GM23338 (cell line): Measurements from ENCODE around the gene NKAIN2. TPM values are rescaled to one million over a fixed set of nuclear protein-coding genes. Genes with fewer than 3 reads are reported as not detected.

Experiments
- ATAC-seq: fragments of 200-7000 bp; cut with Tn5 transposase; 3 replicates; pipeline ENCODE4 v1.9.1; 2020
- DNase-seq: peaks from one replicate; pipeline ENCODE4 v3.0.0-alpha.2; 2015; ENCODE audit warnings: low spot score
- H2AFZ ChIP-seq: fragments of 200-600 bp; sonication (generic); 2 replicates; pipeline ENCODE4 v1.8.0; 2016; ENCODE audit warnings: antibody characterized with exemption, mild to moderate bottlenecking, moderate library complexity
- H3F3A ChIP-seq: fragments of 200-600 bp; sonication (generic); replicated peaks from 2 replicates; pipeline ENCODE4 v1.8.0; 2017; ENCODE audit warnings: antibody characterized with exemption, mixed run types, low read depth
- H3K27ac ChIP-seq: fragments of 200-600 bp; sonication (generic); 2 replicates; pipeline ENCODE4 v1.6.1; 2016; ENCODE audit warnings: low read depth
- H3K27me3 ChIP-seq: fragments of 200-600 bp; sonication (generic); 2 replicates; pipeline ENCODE4 v1.8.0; 2016; ENCODE audit warnings: mild to moderate bottlenecking, mixed run types, moderate library complexity; ENCODE audit not compliant: insufficient read depth
- H3K36me3 ChIP-seq: fragments of 200-600 bp; sonication (generic); 2 replicates; pipeline ENCODE4 v1.8.0; 2016; ENCODE audit warnings: mild to moderate bottlenecking; ENCODE audit not compliant: insufficient read depth
- H3K4me1 ChIP-seq: fragments of 200-600 bp; sonication (generic); 2 replicates; pipeline ENCODE4 v1.8.0; 2016; ENCODE audit warnings: mild to moderate bottlenecking, moderate library complexity; ENCODE audit not compliant: insufficient read depth
- H3K4me2 ChIP-seq: fragments of 200-600 bp; sonication (generic); 2 replicates; pipeline ENCODE4 v1.7.1; 2017; ENCODE audit warnings: mixed run types
- H3K4me3 ChIP-seq: fragments of 200-600 bp; sonication (generic); 2 replicates; pipeline ENCODE4 v1.6.1; 2016; ENCODE audit warnings: mixed run types
- H3K79me2 ChIP-seq: fragments of 200-600 bp; sonication (generic); replicated peaks from 2 replicates; pipeline ENCODE4 v1.8.0; 2017; ENCODE audit warnings: mild to moderate bottlenecking; ENCODE audit not compliant: insufficient read depth
- H3K9me2 ChIP-seq: fragments of 200-600 bp; sonication (generic); 2 replicates; pipeline ENCODE4 v1.8.0; 2017; ENCODE audit not compliant: insufficient read depth
- H4K20me1 ChIP-seq: fragments of 200-600 bp; sonication (generic); replicated peaks from 2 replicates; pipeline ENCODE4 v1.8.0; 2017; ENCODE audit warnings: mild to moderate bottlenecking; ENCODE audit not compliant: insufficient read depth
- H3K27ac Mint-ChIP-seq: 2 replicates; pipeline ENCODE4 v1.8.0; 2020; ENCODE audit warnings: inconsistent platforms, mild to moderate bottlenecking, moderate library complexity, mixed read lengths
- H3K27me3 Mint-ChIP-seq: 3 replicates; pipeline ENCODE4 v1.8.0; 2022; ENCODE audit warnings: low read depth, mild to moderate bottlenecking, moderate library complexity, mixed read lengths, inconsistent platforms; ENCODE audit not compliant: insufficient read depth, poor library complexity
- H3K36me3 Mint-ChIP-seq: 3 replicates; pipeline ENCODE4 v1.8.0; 2021; ENCODE audit warnings: low read depth, mild to moderate bottlenecking, inconsistent platforms, moderate library complexity, mixed read lengths
- H3K4me1 Mint-ChIP-seq: 3 replicates; pipeline ENCODE4 v1.8.0; 2020; ENCODE audit warnings: mild to moderate bottlenecking, inconsistent platforms, mixed read lengths
- H3K4me3 Mint-ChIP-seq: 3 replicates; pipeline ENCODE4 v1.8.0; 2021; ENCODE audit warnings: moderate library complexity, mild to moderate bottlenecking, inconsistent platforms, mixed read lengths
- H3K9me3 Mint-ChIP-seq: 3 replicates; pipeline ENCODE4 v1.8.0; 2020; ENCODE audit warnings: moderate library complexity, mild to moderate bottlenecking, inconsistent platforms, mixed read lengths
- EZH2 ChIP-seq: fragments of 200-600 bp; sonication (generic); IDR thresholded peaks from one replicate; pipeline ENCODE4 v1.8.0; 2017; ENCODE audit warnings: antibody characterized with exemption, mild to moderate bottlenecking, low read depth; ENCODE audit not compliant: unreplicated experiment
- EZH2phosphoT487 ChIP-seq: fragments of 200-600 bp; sonication (generic); IDR thresholded peaks from one replicate; pipeline ENCODE4 v1.8.1; 2018; ENCODE audit warnings: antibody characterized with exemption; ENCODE audit not compliant: unreplicated experiment
- POLR2AphosphoS5 ChIP-seq: IDR thresholded peaks from 2 replicates; pipeline ENCODE4 v1.6.1; 2016; ENCODE audit warnings: antibody characterized with exemption, low read depth
- REST ChIP-seq: IDR thresholded peaks from one replicate; pipeline ENCODE4 v1.6.1; 2018; ENCODE audit warnings: antibody characterized with exemption; ENCODE audit not compliant: unreplicated experiment
- STAT1 ChIP-seq: IDR thresholded peaks from one replicate; pipeline ENCODE4 v1.6.1; 2016; ENCODE audit warnings: antibody characterized with exemption; ENCODE audit not compliant: unreplicated experiment
- ZNF331 ChIP-seq: fragments of 250-450 bp; sonication (Bioruptor Pico); IDR thresholded peaks from 2 replicates; pipeline ENCODE4 v1.5.0; 2020; ENCODE audit warnings: low read depth, mild to moderate bottlenecking, moderate library complexity
- ZNF462 ChIP-seq: fragments of 250-450 bp; sonication (Bioruptor Pico); IDR thresholded peaks from 2 replicates; pipeline ENCODE4 v1.5.0; 2020; ENCODE audit warnings: mild to moderate bottlenecking, moderate library complexity
- polyA plus RNA-seq: library from polyadenylated mRNA; unstranded; fragments of >200 nt; fragmentation: Nextera tagmentation; extraction: Ambion mirVana; gene quantifications from 2 replicates; pipeline ENCODE4 v1.2.1, GENCODE V29; 2016
- total RNA-seq: library from RNA; depleted of rRNA; stranded (reverse); fragments of >200 nt; shearing (Covaris generic); gene quantifications from 2 replicates; pipeline ENCODE4 v1.2.3, GENCODE V29; 2014
- TF ChIP-seq, protein P1 (sequence below), 2 experiments: fragments of 200-600 bp in 1 of 2; sonication (generic) in 1 of 2; conservative IDR thresholded peaks; 2 replicates each; pipeline versions ENCODE4 v1.5.1 to v1.6.1; 2016 to 2017; ENCODE audit warnings: antibody characterized with exemption in 2 of 2, low read depth in 2 of 2, mild to moderate bottlenecking in 2 of 2, moderate library complexity in 1 of 2
- TF ChIP-seq, protein P2 (sequence below): IDR thresholded peaks from 2 replicates; pipeline ENCODE4 v1.6.1; 2016; ENCODE audit warnings: antibody characterized with exemption

NKAIN2 gene
- total and polyA plus RNA-seq, 2 experiments from 2014 or later: 0.39 to 1.1 TPM

- Histone ChIP-seq H3K4me2 (no peak overlapping the region), H2AFZ (no peak overlapping the region), H3K4me3 (no peak overlapping the region), H3K27me3 (no peaks in the 10 kb centered on the region), H3K9me2 (no peaks in the 10 kb centered on the region), H4K20me1 (no peaks in the 10 kb centered on the region), H3K27ac (no peak overlapping the region), H3K79me2 (no peaks in the 10 kb centered on the region), H3F3A (no peaks in the 10 kb centered on the region), H3K4me1 (no peaks in the 10 kb centered on the region; the same call in none of the 2 replicates), H3K36me3 (no peaks in the 10 kb centered on the region)
- H3K4me3 Mint-ChIP-seq: no peak overlapping the region
- H3K36me3 Mint-ChIP-seq: no peaks in the 10 kb centered on the region
- H3K9me3 Mint-ChIP-seq: no peaks in the 10 kb centered on the region
- H3K27ac Mint-ChIP-seq: no peak overlapping the region; the same call in 1 of the 2 replicates
- ATAC-seq (no peak), DNase-seq (no peak)
- TF ChIP-seq, protein P1, sequence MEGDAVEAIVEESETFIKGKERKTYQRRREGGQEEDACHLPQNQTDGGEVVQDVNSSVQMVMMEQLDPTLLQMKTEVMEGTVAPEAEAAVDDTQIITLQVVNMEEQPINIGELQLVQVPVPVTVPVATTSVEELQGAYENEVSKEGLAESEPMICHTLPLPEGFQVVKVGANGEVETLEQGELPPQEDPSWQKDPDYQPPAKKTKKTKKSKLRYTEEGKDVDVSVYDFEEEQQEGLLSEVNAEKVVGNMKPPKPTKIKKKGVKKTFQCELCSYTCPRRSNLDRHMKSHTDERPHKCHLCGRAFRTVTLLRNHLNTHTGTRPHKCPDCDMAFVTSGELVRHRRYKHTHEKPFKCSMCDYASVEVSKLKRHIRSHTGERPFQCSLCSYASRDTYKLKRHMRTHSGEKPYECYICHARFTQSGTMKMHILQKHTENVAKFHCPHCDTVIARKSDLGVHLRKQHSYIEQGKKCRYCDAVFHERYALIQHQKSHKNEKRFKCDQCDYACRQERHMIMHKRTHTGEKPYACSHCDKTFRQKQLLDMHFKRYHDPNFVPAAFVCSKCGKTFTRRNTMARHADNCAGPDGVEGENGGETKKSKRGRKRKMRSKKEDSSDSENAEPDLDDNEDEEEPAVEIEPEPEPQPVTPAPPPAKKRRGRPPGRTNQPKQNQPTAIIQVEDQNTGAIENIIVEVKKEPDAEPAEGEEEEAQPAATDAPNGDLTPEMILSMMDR (conservative IDR thresholded peaks at IDR 0.05; ENCODE audit: low read depth in 2 of 2): no peak
- no peak for TF ChIP-seq REST
- TF ChIP-seq ZNF331 (CRISPR knock-in tag): no peak
- TF ChIP-seq EZH2phosphoT487: no peak
- TF ChIP-seq ZNF462 (CRISPR knock-in tag): no peak
- TF ChIP-seq EZH2: no peak
- TF ChIP-seq POLR2AphosphoS5: no peak
- TF ChIP-seq STAT1: no peak
- TF ChIP-seq, protein P2, sequence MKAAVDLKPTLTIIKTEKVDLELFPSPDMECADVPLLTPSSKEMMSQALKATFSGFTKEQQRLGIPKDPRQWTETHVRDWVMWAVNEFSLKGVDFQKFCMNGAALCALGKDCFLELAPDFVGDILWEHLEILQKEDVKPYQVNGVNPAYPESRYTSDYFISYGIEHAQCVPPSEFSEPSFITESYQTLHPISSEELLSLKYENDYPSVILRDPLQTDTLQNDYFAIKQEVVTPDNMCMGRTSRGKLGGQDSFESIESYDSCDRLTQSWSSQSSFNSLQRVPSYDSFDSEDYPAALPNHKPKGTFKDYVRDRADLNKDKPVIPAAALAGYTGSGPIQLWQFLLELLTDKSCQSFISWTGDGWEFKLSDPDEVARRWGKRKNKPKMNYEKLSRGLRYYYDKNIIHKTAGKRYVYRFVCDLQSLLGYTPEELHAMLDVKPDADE: no peak
- no peaks in the 10 kb centered on the region for H3K27me3 Mint-ChIP-seq
- peaks cover 17% of the 10 kb centered on the region for H3K4me1 Mint-ChIP-seq
These were observed 164.2 kb downstream of the NKAIN2 start for GRCh38 chr6:123967905-123968304.
